RWPE1 (cell line): ENCODE results near the gene SDC1.

Experiments
- CTCF ChIA-PET: fragments of 350-600 bp; sonication (Branson Sonifier 250); formaldehyde crosslinking; extraction: SDS; loops from one replicate; lab custom pipeline; 2021; lab: Yijun Ruan, JAX
- POLR2A ChIA-PET: fragments of 400-600 bp; formaldehyde crosslinking; extraction: SDS; loops from one replicate; lab custom pipeline; 2020; ENCODE audit warnings: antibody characterized with exemption; ENCODE audit not compliant: low non-redundant PET; lab: Yijun Ruan, JAX
- DNase-seq: peaks from one replicate; pipeline ENCODE4 v3.0.0; 2012; ENCODE audit warnings: low spot score
- H3K27ac ChIP-seq: fragments of 450-650 bp; 2 replicates; pipeline ENCODE4 v1.5.1; 2017
- TF ChIP-seq, protein P1 (sequence below): fragments of 450-650 bp; conservative IDR thresholded peaks from 2 replicates; pipeline ENCODE4 v1.5.1; 2017; ENCODE audit warnings: low read depth, mild to moderate bottlenecking

The SDC1 gene

DNA sequence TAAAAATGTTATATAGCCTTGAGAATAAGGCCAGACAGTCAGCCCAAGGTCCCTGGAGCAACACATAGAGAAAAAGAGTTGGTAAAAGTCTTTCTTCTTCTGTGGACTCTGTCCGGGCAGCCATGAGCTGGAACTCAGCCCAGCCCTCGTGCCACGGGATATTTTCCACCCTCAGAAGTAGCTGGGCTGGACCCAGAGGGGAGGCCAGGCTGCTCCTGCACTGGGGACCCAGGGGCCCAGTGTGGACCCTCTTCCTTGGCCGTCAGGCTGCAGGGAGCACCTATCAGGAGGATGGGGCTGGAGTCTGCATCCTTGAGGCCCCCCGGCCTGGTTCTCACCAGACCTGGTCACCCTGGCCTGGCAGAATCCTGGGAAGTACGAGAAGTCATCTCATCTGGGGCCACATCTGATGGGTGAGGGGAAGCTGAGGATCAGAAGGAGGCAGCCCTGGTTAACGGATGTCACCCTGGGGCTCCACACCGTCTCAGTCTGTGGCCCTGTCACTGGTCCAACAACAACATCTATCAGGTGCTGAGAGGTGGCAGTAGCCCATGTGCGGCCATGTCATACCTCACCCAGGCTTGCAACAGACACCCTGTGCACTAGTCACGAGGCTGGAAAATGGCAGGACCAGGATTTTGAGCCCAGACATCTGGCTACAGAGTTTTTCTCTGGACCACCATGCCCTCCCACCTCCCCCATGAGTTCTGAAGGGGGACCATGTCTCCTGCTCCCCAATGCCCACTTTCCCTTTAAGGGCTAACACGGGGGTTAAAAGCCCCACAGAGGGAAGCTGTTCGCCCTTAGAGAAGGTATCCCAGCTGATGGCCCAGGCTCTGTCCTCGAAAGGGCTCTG, 33.0 kb downstream of the SDC1 start:
- H3K27ac ChIP-seq = peak overlapping the region; percentile 99
- TF ChIP-seq, protein P1, sequence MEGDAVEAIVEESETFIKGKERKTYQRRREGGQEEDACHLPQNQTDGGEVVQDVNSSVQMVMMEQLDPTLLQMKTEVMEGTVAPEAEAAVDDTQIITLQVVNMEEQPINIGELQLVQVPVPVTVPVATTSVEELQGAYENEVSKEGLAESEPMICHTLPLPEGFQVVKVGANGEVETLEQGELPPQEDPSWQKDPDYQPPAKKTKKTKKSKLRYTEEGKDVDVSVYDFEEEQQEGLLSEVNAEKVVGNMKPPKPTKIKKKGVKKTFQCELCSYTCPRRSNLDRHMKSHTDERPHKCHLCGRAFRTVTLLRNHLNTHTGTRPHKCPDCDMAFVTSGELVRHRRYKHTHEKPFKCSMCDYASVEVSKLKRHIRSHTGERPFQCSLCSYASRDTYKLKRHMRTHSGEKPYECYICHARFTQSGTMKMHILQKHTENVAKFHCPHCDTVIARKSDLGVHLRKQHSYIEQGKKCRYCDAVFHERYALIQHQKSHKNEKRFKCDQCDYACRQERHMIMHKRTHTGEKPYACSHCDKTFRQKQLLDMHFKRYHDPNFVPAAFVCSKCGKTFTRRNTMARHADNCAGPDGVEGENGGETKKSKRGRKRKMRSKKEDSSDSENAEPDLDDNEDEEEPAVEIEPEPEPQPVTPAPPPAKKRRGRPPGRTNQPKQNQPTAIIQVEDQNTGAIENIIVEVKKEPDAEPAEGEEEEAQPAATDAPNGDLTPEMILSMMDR = no peak
- ChIA-PET POLR2A (no interaction called here), CTCF (interaction anchor here (0.6 to 1.6 kb wide), 10 partner anchors 8 to 276 kb away, joined by 3 to 5 read pairs (median 3); no protein-coding TSS in a partner anchor)
- DNase-seq = no peak

DNA sequence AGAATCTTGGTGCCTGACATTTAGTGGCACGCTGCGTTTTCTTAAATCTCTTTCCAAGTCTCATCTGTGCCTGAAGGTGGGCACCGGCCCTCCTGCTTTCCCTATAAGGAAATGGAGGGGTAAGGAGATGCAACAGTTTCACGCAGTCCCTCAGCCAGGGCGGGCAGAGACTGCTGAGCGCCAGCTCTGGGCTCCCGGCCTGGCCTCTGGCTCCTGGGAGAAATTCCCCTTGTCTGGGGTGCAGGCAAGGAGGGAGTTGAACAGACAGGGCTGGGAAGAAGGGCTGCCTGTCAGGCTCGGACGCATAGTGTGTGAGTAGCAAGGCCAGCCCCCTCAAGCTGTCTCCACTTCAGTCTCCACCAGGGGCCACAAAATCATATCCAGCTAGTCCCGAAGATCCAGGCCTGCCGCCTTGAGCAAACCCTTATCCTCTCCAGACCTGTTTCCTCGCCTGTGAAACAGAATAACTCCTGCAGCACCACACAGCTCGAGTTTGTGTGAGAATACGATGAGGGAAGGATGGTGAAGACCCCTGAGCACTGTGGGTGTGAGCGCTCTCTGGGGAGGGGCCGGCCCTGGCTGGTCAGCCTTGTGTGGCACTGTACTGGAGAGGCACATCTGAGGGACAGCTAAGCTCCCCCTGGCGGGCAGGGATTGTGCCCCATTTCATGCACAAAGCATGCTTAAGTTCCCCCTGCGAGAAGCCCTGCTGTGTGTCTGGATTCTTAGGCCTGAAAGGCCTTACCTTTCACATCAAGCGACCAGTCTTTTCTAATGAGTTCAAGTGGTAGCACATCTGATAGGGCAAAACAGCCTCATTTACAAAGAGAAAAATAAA, 33.8 kb downstream of the SDC1 start:
- POLR2A ChIA-PET = no interaction called here
- H3K27ac ChIP-seq = peak overlapping the region; percentile 99
- DNase-seq = no peak
- TF ChIP-seq, protein P1 = no peak
- CTCF ChIA-PET = interaction anchor here (0.7 to 1.6 kb wide), 10 partner anchors 10 to 148 kb away, joined by 3 to 5 read pairs (median 3); no protein-coding TSS in a partner anchor

DNA sequence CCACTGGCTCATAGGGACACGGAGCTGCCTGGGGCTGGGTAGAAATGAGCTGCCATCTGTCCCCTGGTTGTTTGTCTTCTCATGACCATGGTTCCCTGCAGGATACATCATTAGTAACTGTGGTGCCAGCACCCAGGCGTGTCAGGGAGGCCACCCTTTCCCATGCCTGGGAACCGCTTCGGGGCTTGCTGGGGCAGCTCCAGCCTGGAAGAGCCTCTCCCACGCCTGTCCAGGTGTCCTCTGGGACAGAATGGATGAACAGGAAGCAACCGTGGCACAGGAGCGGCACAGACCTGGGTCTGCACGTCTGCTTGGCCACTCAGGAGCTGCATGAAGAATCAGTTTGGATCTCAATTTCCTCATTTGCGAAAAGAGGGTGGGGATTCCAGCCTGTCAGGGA, 34.8 kb downstream of the SDC1 start:
- CTCF ChIA-PET = interaction anchor here (0.7 to 1.8 kb wide), 4 partner anchors 42 to 109 kb away, joined by 3 to 9 read pairs (median 5); no protein-coding TSS in a partner anchor
- POLR2A ChIA-PET = no interaction called here
- no peak for DNase-seq
- peak overlapping the region; percentile 99 for H3K27ac ChIP-seq
- TF ChIP-seq, protein P1 = no peak

DNA sequence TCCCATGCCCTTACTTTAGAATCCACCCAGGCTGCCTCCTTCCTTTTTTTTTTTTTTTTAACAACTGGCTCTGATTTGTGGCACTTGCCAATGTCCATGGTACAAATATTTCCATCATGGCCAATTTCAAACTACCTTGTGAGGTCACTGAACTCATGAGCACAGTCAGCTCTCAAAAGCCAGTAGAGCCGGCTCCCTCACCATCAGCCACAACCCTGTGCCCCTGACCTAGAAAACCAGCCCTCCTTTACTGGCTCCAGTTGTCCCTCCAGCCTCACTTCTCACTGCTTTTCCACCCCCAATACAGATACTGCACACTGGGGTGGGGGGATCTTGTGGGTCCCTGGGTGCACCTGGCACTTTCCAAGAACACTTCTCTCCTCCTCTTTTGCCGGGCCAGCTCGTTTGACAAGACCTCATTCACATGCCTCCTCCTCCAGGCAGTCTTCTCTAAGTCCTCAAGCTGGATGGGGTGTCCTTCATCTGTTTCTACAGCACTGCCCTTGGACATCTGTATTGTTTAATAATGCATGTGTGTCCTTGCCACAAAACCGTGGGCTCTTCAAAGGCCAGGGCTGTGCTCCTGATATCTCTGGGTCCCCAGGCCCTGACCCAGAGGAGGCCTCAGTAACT, 35.5 kb downstream of the SDC1 start:
- ChIA-PET POLR2A (no interaction called here), CTCF (interaction anchor here (0.7 to 1.8 kb wide), 3 partner anchors 43 to 110 kb away, joined by 5 to 9 read pairs (median 5); no protein-coding TSS in a partner anchor)
- DNase-seq = no peak
- TF ChIP-seq, protein P1 = no peak
- H3K27ac ChIP-seq = peak overlapping the region; percentile 99

DNA sequence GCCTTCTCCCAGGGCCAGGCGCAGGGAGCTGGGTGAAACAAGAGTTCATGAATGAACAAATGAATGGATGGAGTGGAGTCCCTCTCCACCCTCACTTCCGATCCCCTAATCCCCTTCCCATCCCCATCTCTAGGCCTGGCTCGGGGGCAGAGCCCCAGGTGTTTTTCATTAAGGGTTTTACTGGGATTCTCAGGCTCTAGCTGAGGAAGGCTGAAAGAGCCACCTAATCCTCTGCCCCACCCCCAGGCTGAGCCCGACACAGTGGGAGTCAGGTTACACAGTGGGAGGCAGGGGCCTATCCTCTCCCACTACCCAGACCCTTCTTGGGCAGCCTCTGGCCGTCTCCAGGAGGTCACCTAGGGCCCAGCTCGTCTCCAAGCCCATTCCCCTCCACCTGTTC, 36.1 kb downstream of the SDC1 start:
- no peak for DNase-seq
- POLR2A ChIA-PET = no interaction called here
- CTCF ChIA-PET = interaction anchor here (1.8 kb wide), 1 partner anchor 83 kb away, joined by 5 read pairs; no protein-coding TSS in a partner anchor
- H3K27ac ChIP-seq = peak overlapping the region; percentile 99
- TF ChIP-seq, protein P1 = no peak
